ENCODE measurements around the gene NAT8. TPM values are rescaled to one million over a fixed set of nuclear protein-coding genes. Genes with fewer than 3 reads are reported as not detected.
A peak's percentile ranks its signal among the peaks of the same experiment; 100 is the strongest.
"Not testable (repeated sequence)": the region's sequence is repeated elsewhere in the genome, so short reads cannot be mapped to it uniquely, and the experiment has no call there.

Gene NAT8
- total and polyA plus RNA-seq, 2 of the 13 experiments (the other 11 are each of a cell fraction or from before 2014, with no cell fraction given) = 1.9 to 12.9 TPM

GRCh38 chr2:73679951-73680571 is 37.8 kb upstream of the NAT8 start:
- peak; percentile 66 for TF ChIP-seq CTCF (CRISPR knock-in tag; IDR thresholded peaks at IDR 0.05)
- peak; percentile 54; the same call in 1 of the 2 replicates for TF ChIP-seq ARID3A (IDR thresholded peaks at IDR 0.05; ENCODE audit: low read depth, low read length)
- peak; percentile 57 for TF ChIP-seq STAG1 (CRISPR knock-in tag; IDR thresholded peaks at IDR 0.05)
- CTCF ChIA-PET (ENCODE audit: low intra/inter-chr PET ratio, low total read pairs); H2AFZ ChIP-seq (ENCODE audit: low read length); BruUV-seq (replicated peaks); H3K4me1 ChIP-seq (ENCODE audit: insufficient read depth, low read length); H3K9ac ChIP-seq (ENCODE audit: insufficient read depth, low read depth, low read length); H3K79me2 ChIP-seq (ENCODE audit: insufficient read depth, low read length); intact Hi-C loops (cut with micrococcal nuclease; ENCODE audit: unreplicated experiment); H3K36me3 ChIP-seq (replicated peaks in 1 of 2; ENCODE audit: control insufficient read depth in 1 of 2, insufficient read depth in 2 of 2, low read length in 2 of 2); H3K27me3 ChIP-seq (ENCODE audit: control insufficient read depth in 1 of 2, insufficient read depth in 2 of 2, low read length in 2 of 2); FAIRE-seq; in situ Hi-C loops (cut with HindIII; ENCODE audit: extremely low pct_ligation_motif_present, low pct_unique_long_range_greater_than_20kb); H3K4me3 ChIP-seq (replicated peaks in 1 of 3; ENCODE audit: insufficient read depth in 1 of 3, low read depth in 2 of 3, low read length in 3 of 3); H4K20me1 ChIP-seq (ENCODE audit: insufficient read depth, low read length); H3K27ac ChIP-seq (ENCODE audit: extremely low read length, insufficient read depth, low read length); H3K4me2 ChIP-seq (ENCODE audit: low read depth, low read length); POLR2A ChIA-PET; H3K9me3 ChIP-seq (ENCODE audit: low read length): not testable (repeated sequence)
- DNase-seq (ENCODE audit: low spot score) = peak; percentile 28
- ATAC-seq = peak; percentile 71
- WGBS (ENCODE audit: low lambda C conversion rate) = 19% methylated on average over 5 of the region's 5 CpGs

GRCh38 chr2:73679237-73679636 is 37.0 kb upstream of the NAT8 start:
- H3K36me3 ChIP-seq (replicated peaks in 1 of 2; ENCODE audit: control insufficient read depth in 1 of 2, insufficient read depth in 2 of 2, low read length in 2 of 2); H3K4me2 ChIP-seq (ENCODE audit: low read depth, low read length); H3K4me1 ChIP-seq (ENCODE audit: insufficient read depth, low read length); intact Hi-C loops (cut with micrococcal nuclease; ENCODE audit: unreplicated experiment); H3K79me2 ChIP-seq (ENCODE audit: insufficient read depth, low read length); DNase-seq (ENCODE audit: low spot score); H3K9me3 ChIP-seq (ENCODE audit: low read length); POLR2A ChIA-PET; H3K27me3 ChIP-seq (ENCODE audit: control insufficient read depth in 1 of 2, insufficient read depth in 2 of 2, low read length in 2 of 2); H4K20me1 ChIP-seq (ENCODE audit: insufficient read depth, low read length); CTCF ChIA-PET (ENCODE audit: low intra/inter-chr PET ratio, low total read pairs); in situ Hi-C loops (cut with HindIII; ENCODE audit: extremely low pct_ligation_motif_present, low pct_unique_long_range_greater_than_20kb); H3K4me3 ChIP-seq (replicated peaks in 1 of 3; ENCODE audit: insufficient read depth in 1 of 3, low read depth in 2 of 3, low read length in 3 of 3); H3K9ac ChIP-seq (ENCODE audit: insufficient read depth, low read depth, low read length); H3K27ac ChIP-seq (ENCODE audit: extremely low read length, insufficient read depth, low read length); ATAC-seq; BruUV-seq (replicated peaks); H2AFZ ChIP-seq (ENCODE audit: low read length); FAIRE-seq: not testable (repeated sequence)
- WGBS (ENCODE audit: low lambda C conversion rate) = 0% methylated on average over 2 of the region's 2 CpGs

- FAIRE-seq; H3K4me2 ChIP-seq (ENCODE audit: low read depth, low read length); H3K27me3 ChIP-seq (ENCODE audit: control insufficient read depth in 1 of 2, insufficient read depth in 2 of 2, low read length in 2 of 2); DNase-seq (ENCODE audit: low spot score); H4K20me1 ChIP-seq (ENCODE audit: insufficient read depth, low read length); intact Hi-C loops (cut with micrococcal nuclease; ENCODE audit: unreplicated experiment); CTCF ChIA-PET (ENCODE audit: low intra/inter-chr PET ratio, low total read pairs); H3K4me3 ChIP-seq (replicated peaks in 1 of 3; ENCODE audit: insufficient read depth in 1 of 3, low read depth in 2 of 3, low read length in 3 of 3); in situ Hi-C loops (cut with HindIII; ENCODE audit: extremely low pct_ligation_motif_present, low pct_unique_long_range_greater_than_20kb); ATAC-seq; POLR2A ChIA-PET; H3K4me1 ChIP-seq (ENCODE audit: insufficient read depth, low read length); BruUV-seq (replicated peaks); H2AFZ ChIP-seq (ENCODE audit: low read length); H3K9ac ChIP-seq (ENCODE audit: insufficient read depth, low read depth, low read length); H3K79me2 ChIP-seq (ENCODE audit: insufficient read depth, low read length); H3K9me3 ChIP-seq (ENCODE audit: low read length); H3K27ac ChIP-seq (ENCODE audit: extremely low read length, insufficient read depth, low read length); H3K36me3 ChIP-seq (replicated peaks in 1 of 2; ENCODE audit: control insufficient read depth in 1 of 2, insufficient read depth in 2 of 2, low read length in 2 of 2): not testable (repeated sequence)
- 8% methylated on average over 2 of the region's 2 CpGs for WGBS (ENCODE audit: low lambda C conversion rate)
Observed at GRCh38 chr2:73678008-73678407, 35.8 kb upstream of the NAT8 start.
